ENCODE measurements around the gene TPCN2.

Gene TPCN2

DNA sequence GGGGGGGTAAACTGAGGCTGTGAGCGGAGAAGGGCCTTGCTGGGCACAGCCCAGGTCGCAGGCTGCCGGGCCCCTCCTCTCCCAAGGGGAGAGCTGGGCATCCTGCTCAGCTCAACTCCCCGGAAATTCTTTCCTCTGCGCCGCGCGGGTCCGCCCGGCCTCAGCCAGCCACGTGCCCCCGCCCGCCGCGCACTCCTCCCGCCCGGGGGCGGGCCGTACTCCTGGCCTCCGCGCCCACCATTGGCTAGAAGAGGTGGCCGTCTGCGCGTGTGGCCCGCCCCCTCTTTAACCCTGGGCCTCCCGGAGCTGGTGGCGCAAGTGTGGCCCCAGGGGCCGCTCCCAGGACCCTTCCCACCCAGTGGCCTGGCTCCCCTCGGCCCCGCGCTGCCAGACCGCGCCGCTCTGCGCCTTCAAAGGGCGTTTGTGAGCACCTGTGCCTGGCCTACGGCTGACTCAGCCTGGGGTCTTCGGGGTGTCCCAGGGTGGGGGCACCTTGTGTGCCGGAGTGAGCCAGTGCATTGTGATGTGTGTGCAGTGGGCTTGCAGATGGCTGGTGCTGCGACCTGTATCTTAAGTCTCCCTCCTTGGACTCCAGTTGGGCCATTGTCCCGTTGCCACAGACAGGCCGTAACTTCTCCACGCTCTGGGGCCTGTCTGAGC lies 37.6 kb upstream of the TPCN2 start:
- no peak for DNase-seq (ENCODE audit: low read depth)

DNA sequence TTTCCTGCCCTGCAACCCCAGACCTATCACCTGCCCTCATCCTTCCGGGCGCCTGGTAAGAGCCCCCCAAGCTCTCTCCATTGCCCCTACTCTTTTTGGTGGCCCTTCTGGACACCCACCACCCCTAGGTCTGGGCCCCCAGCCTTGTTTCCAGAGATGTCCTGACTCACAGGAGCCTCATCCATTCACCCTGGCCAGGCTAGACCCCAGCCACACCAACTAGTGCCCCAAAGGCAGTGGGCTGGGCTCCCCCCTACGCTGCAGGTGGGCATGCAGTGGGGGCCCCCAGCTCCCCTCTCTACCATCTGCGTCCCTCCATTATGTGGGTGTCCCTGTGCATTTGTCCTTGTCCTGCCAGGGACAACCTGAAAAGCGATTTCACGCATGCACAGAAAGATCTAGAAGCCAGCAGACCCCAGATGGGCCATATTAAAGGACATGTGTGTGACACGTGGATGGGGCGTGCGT lies 37.1 kb upstream of the TPCN2 start:
- no peak for DNase-seq (ENCODE audit: low read depth)

DNA sequence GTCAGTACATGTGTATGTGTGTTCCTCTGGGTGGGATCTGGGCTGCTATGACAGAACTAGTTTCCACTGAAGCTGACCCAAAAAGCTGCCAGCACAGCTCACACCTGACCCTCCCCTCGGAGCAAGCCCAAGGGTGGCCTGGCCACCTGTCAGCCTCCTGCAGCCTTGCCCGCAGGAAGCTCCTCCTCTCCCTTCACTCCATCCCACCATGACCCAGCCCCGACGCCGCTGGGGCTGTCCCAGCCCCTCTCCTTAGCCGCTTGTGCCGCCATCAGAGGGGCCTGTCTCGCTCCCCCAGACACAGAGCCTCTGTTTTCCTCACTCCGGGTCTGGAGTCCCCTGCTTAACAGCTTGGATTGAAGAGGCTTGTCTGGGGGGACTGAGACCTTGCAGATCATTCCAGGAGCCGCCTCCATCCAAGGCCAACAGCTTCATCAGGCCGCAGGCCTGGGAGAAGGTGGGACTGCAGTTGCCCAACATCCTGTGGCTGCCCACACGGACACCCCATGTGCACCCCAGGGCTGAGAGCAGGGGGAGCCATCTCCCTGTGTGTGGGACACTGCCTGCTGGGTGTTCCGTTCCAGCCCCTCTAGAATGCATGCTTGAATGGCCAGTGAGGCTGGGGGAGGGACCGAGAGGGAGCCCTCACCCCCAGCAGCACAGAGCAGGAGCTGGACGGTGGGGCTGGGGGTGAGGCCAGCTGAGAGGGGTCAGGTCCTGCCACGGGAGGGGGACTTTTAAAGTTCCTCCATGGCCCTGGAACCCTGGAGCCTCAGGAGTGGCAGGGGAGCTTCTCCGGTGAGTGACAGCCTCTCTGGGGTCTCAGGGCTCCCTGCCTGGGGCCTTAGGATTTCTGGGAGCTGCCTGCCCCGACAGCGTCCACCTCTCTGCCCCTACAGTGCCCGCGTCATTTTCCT lies 36.4 kb upstream of the TPCN2 start:
- DNase-seq (ENCODE audit: low read depth) = no peak

DNA sequence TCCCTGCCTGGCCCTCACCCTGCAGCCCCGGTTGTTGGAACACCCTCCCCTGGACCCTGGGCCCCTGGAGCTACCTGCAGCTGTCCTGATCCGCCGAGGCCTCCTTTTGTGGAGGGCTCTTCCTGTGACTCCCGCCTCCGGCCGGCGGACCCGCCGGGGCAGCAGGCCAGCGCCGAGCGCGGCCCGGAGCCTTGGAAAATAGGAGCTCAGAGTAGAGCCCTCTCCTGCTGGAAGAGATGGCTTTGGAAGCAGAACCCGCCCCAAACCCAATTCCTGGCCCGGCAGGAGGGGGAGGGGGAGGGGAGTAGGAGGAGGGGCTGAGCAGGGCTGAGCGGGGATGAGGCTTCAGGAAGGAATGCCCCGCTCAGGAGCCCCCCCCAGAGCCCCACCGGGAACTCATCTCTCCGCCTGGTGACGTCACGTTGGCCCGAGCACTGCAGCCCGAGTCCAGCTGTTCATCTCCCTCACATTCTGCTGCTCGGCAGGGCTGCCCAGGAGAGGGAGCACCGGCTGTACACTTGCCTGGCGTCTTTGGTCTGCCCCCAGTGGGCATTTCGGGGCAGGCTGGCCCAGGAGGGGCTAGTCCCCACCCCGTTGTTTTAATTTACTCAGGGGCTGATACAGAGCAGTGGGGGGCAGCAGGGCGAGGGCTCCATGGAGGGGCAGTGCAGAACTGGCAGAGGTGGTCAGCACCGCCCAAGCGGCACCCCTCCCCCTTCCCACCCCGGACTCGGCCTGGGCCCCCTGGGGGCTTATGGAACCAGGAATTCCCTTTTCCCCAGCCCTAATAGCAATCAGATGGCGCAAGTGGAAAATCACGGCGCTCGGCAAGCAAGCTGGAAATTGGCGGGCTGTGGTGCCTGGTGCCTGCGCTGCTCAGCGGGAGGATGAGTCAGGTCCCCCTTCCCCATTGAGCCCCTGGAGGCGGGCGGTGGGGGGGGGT lies 35.5 kb upstream of the TPCN2 start, which contains the start of gene MRGPRF:
Gene MRGPRF, minus strand, starts transcription at position 238 of the 943 bp plus-strand sequence. CDS start 3,345 bp downstream, outside the sequence.
- no peak for DNase-seq (ENCODE audit: low read depth)

- no peak for DNase-seq (ENCODE audit: low read depth)
Measured at GRCh38 chr11:69014084-69014851, 34.5 kb upstream of the TPCN2 start.

- DNase-seq (ENCODE audit: low read depth) = no peak
Measured at GRCh38 chr11:69014898-69015549, 33.7 kb upstream of the TPCN2 start.

DNA sequence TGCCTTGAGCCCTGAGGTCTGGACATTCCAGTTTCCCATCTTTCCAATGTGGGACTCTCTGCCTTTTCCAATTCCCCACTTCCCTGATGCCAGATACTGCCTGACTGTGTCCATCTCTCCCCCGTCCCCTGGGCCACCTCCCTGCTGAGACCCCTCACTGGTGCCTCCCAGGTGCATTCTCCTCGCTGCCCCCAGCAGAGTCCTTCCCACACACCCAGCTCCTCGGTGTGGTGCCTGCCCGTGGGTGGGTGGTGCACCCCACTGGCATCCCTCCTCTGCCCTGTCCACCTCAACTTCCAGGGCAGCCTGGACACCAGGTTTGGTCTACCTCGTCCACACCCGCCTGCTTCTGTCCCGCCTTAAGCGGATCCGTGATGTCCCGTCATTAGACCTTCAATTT lies 30.8 kb upstream of the TPCN2 start:
- DNase-seq (ENCODE audit: low read depth) = no peak

- no peak for DNase-seq (ENCODE audit: low read depth)
Measured at GRCh38 chr11:69018924-69019323, 29.8 kb upstream of the TPCN2 start.

DNA sequence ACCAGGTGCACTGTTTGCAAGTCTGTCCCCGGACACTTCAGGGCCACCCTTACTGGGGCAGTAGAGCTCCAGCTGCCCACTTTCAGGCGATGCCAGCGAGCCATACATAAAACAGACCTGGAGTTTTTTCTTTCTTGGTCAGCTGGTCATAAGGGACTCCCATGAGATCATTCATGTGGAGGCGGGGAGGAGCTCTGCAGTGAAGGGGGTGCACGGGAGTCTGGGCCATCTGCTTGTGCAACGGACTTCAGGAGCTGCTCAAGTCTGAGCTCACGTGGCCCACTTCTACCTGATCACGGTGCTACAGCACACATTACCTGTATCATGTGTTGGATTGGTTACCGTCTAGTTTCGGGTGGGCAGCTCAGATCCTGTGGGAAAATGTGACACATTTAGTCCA lies 26.5 kb upstream of the TPCN2 start:
- no peak for DNase-seq (ENCODE audit: low read depth)

DNA sequence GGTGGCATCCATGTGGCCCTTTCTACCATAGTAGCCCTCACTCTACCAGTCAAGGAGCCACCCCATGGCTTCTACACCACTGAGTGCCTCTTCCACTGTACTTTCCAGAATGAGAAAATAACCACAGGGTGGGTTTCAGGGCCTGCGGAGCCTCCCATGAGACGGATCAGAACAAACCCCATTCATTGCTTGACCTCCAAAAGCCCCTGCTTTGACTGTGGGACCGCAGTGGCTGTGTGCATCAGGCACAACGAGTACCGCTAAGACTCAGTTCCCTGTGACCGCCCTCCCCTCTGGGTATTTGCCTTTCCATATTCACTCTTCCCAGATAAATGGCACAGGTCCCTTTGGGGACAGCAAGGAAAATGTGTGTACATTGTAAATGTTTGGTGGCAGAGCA lies 24.2 kb upstream of the TPCN2 start:
- DNase-seq (ENCODE audit: low read depth) = no peak

GRCh38 chr11:69027704-69028372 lies 20.9 kb upstream of the TPCN2 start:
- DNase-seq (ENCODE audit: low read depth) = no peak

DNA sequence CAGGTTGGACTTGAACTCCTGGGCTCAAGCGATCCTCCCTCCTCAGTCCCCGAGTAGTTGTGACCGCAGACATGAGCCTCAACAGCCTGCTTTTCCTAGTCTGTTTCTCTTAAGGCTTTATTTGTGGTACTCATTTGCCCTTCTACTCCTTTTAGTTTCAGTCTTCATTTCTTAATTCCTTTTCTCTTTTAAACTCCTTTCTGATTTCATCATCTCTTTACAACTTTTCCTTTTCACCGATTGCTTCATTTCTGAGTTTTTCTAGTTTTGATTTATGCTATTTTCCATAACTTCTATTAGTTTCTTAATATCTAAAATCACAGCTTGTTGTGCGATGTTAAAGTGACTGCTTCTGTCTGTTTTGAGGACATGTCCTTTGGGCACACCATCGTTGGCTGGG lies 18.4 kb upstream of the TPCN2 start:
- DNase-seq (ENCODE audit: low read depth) = no peak

GRCh38 chr11:69032833-69033232 lies 15.9 kb upstream of the TPCN2 start:
- no peak for DNase-seq (ENCODE audit: low read depth)

DNA sequence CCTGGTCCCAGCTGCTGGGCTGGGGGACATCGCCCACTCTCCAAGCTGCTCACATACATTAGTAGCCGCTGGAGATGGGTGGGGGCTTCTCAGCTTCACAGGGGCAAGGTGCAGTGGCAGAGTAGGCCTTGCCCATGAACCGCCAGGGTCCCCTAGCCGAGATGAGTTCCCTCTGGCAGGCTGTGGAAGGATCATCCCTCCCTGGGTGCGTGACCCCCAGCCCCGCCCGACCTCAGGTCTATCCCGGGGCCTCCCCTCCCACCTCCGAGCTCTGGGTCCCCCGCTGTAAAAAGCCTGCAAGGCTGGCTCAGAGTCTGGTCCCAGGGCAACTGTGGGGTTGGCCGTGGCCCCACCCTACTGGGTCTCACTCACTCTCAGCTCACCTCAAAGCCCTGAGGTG lies 15.3 kb upstream of the TPCN2 start:
- DNase-seq (ENCODE audit: low read depth) = no peak

DNA sequence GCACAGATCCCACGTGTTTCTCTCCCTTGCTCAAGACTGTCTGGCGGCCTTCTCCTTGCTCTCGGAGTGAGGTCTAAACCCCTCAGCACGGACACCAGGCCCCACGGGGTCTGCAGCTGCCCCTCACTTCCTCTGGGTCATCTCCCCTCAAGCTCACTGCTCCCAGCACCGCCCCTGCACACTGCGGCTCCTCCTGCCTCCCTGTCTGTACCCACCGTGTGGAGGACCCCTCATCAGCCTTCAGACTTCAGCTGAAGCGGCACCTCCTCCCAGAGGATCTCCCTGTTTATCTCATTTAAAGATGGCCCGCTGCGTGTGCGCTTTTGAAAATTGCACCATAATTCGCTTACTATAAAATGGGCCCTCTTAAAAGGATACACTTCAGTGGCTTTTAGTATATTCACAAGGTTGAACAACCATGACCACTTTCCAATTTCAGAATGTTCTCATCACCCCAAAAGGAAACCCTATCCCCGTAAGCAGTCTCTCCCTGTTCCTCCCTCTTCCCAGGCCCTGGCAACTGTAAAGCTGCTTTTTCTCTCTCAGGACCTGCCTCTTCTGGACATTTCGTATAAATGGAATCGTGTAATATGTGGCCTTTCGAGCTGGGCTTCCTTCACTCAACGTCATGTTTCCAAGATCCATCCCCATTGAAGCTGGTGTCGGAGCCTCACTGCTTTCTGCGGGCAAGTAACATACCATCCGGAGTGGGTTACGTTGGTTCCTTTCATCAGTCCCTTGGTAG lies 14.4 kb upstream of the TPCN2 start:
- DNase-seq (ENCODE audit: low read depth) = no peak

GRCh38 chr11:69035150-69035945 lies 13.4 kb upstream of the TPCN2 start:
- DNase-seq (ENCODE audit: low read depth) = no peak

GRCh38 chr11:69035946-69036340 lies 12.8 kb upstream of the TPCN2 start:
- DNase-seq (ENCODE audit: low read depth) = no peak

GRCh38 chr11:69037074-69037473 lies 11.7 kb upstream of the TPCN2 start:
- DNase-seq (ENCODE audit: low read depth) = no peak

GRCh38 chr11:69037544-69037943 lies 11.2 kb upstream of the TPCN2 start:
- DNase-seq (ENCODE audit: low read depth) = no peak

Measured in non-pigmented ciliary epithelial cell (primary cell).